HG03095 (cell line): ENCODE data around the gene TPD52L1.
"Not testable (repeated sequence)": the region's sequence is repeated elsewhere in the genome, so short reads cannot be mapped to it uniquely, and the experiment has no call there.

ENCODE experiments used
- ATAC-seq: cut with Tn5 transposase; IDR thresholded peaks from one replicate; pipeline ENCODE4 v1.9.1; 2021; ENCODE audit warnings: moderate library complexity; ENCODE audit not compliant: unreplicated experiment

The TPD52L1 gene, protein sequence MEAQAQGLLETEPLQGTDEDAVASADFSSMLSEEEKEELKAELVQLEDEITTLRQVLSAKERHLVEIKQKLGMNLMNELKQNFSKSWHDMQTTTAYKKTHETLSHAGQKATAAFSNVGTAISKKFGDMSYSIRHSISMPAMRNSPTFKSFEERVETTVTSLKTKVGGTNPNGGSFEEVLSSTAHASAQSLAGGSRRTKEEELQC

DNA sequence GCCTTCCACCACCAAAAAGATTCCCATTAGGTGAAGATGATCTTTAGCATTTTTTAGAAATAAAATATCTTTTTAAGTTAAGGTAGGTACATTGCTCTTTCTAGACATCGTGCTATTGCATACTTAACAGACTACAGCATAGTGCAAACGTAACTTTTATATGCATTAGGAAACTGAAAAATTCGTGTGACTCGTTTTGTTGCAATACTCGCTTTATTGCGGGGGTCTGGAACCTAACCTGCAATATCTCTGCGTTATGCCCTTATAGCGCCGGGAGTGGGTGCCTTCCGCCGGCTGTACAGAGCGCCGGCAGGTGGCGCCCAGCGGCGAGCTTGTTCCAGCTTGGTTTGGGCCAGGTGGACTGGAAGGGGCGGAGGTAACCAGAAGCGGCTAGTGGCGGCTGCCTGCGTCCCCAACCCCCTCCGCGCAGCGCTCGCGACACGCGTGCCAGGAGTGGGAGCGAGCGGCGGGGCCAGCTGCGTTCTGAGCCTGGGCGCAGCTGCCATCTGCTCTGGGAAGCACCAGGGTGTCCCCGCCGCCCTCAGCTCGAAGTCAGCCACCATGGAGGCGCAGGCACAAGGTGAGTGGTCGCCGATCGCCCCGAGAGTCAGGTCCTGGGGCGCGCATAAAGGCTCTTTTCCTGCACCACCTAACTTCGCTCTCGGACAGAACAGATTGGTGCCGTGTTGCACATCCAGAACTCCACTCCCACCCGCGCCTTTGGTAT is at the start of gene TPD52L1:
TPD52L1 (plus strand) TSS at position 383 of the 727 bp plus-strand sequence; CDS start at position 562, 179 bp downstream.
- ATAC-seq = peak; percentile 98

DNA sequence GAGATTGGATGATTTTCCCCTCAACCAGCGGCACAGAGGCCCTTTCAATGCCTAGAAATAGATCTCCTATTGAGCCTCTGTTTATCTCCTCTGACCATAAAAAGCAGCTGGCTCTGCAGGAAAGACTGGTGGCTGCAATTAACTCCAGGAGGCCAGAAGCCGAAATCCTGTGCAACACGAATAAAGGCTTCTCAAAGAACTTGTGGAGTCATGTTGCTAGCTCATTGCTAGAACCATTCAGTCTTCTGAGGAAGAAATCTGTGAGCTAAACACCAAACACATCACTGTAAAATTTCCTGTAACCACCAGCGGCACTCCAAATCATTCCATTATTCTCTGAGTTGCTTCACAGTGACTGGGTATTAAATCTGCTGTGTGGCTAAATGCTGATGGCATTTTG is 49.1 kb upstream of the TPD52L1 start:
- no peak for ATAC-seq

- no peak for ATAC-seq
Observed at GRCh38 chr6:125107048-125107447, 46.5 kb upstream of the TPD52L1 start.

DNA sequence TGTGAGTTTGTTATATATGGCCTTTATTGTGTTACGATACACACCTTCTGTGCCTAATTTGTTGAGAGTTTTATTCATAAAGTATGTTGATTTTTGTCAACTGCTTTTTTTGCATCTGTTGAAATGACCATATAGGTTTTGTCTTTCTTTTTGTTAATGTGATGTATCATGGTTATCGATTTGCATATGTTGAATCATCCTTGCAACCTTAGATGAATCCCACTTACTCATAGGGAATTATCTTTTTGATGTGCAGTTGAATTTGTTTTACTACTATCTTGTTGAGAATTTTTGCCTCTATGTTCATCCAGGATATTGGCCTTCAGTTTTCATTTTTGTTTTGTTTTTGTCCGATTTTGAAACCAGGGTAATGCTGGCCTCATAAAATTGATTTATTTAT is 45.7 kb upstream of the TPD52L1 start:
- no peak for ATAC-seq

DNA sequence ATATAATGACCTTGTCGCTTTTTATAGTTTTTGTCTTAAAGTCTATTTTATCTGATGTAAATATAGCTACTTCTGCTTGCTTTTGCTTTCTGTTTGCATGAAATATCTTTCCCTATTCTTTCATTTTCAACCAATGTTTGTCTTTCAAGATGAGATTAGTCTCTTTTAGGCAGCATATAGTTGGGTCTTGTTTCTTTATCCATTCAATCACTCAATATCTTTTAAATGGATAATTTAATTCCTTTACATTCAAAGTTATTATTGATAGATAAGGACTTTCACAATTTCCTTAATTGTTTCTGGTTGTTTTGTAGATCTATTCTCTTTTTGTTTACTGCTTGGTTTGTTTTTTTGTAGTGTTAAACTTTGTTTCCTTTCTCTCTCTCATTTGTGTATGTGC is 43.5 kb upstream of the TPD52L1 start:
- no peak for ATAC-seq

- ATAC-seq = no peak
Observed at GRCh38 chr6:125111219-125111983, 42.2 kb upstream of the TPD52L1 start.

GRCh38 chr6:125112934-125113333 is 40.6 kb upstream of the TPD52L1 start:
- no peak for ATAC-seq

GRCh38 chr6:125114248-125114858 is 39.2 kb upstream of the TPD52L1 start:
- no peak for ATAC-seq

GRCh38 chr6:125116170-125116569 is 37.4 kb upstream of the TPD52L1 start:
- no peak for ATAC-seq

- no peak for ATAC-seq
Observed at GRCh38 chr6:125116710-125117109, 36.9 kb upstream of the TPD52L1 start.

GRCh38 chr6:125117818-125118217 is 35.8 kb upstream of the TPD52L1 start:
- no peak for ATAC-seq

GRCh38 chr6:125120054-125120590 is 33.5 kb upstream of the TPD52L1 start:
- no peak for ATAC-seq

DNA sequence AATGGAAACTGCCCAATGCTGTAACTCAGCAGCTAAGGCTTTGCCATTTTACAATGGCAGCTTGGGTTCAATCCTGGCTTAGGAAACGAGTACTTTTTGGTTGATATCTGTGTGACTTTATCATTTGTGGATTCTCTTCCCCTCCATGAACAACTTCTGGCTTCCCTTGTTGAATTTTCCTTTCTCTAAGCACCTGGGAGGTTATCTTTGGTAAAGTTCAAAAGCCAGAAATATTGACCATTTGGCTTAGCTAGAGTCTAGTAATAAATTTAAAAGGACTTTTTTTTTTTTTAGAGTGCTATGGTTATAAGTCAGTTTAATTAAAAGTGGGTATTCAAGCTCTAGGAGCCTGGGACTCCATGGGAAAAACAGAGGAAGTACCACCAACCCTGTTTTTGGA is 31.7 kb upstream of the TPD52L1 start:
- ATAC-seq = no peak

DNA sequence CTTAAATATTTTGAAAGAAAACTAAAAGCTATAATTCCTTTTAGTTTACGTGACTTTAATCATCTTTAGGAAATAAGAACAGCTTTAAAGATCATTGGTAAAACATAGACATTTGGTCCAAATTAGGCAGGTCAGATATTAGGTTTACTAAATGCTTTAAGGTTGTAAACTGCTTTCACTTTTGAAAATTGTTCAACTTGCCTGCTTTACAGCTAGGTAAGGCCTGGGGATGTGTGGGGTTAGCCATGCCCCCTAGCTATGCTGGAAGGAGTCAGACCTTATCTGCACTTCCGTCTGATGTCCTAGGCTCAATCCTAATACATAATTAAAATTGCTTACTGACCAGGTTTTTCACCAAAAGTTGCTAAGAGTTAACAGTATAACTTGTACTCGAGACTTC is 30.5 kb upstream of the TPD52L1 start:
- no peak for ATAC-seq

DNA sequence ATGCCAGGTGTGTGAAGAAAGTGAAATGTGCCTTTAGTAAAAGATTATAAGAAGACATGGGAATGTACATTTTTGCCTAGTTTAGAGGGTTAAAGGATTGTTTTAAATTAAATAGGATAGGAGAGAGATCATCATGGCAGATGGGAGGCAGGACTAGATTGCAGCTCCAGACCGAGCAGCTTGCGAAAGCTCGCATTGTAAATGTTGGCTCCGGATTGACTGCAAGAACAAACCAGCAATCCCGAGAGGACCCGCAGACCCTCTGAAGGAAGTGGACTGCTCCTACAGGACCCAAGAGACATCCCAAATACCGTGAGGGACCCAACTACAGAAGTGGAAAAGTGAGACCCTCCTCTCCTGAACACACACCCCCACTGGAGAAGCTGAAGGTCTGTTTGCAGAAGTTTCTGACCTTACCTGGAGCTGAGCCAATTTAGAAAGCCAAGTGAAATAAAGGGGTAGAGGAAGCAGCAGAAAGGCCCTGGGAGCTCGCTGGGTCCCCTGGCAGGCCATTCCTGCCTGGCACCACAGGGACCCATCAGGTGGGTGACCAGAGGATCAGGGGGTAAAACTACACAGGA is 30.0 kb upstream of the TPD52L1 start:
- ATAC-seq = no peak

DNA sequence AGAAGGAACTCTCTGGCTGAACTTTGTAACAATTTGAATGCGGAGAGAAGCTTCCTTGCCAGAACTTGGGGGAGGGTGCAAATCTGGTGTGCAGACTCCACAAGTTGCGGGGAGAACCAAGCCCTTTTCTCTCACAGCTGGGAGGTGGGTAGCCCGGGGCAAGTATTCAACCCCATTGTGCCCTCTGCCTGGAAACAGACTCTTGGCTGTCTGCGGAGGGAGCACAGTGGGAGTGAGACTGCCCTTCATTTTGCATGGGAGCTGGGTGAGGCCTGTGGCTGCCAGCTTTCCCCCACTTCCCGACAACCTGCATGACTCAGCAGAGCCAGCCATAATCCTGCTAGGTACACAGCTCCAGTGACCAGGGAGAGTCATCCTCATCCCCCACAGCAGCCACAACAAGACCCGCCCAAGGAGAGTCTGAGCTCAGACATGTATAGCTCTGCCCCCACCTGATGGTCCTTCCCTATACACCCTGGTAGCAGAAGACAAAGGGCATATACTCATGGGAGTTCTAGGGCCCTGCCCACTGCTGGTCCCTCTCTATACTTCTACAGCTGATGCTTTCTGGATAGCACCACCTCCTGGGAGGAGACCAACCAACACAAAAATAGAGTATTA is 29.4 kb upstream of the TPD52L1 start:
- ATAC-seq = no peak

- ATAC-seq = not testable (repeated sequence)
Observed at GRCh38 chr6:125125856-125126255, 27.7 kb upstream of the TPD52L1 start.

DNA sequence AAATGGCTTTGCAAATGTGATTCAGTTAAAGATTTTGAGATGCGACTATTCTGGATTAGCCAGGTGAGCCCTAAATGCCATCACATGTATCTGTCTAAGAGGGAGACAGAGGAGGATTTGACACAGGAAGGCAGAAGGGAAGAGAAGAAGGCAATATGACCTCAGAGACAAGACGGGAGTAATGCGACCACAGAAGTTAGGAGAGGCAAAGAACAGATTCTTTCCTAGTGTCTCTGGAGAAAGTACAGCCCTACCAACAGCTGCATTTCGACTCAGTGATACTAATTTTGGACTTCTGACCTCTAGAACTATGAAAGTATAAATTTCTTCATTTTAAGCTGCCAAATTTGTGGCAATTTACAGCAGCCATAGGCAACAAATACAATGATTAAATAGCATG is 24.2 kb upstream of the TPD52L1 start:
- ATAC-seq = no peak

DNA sequence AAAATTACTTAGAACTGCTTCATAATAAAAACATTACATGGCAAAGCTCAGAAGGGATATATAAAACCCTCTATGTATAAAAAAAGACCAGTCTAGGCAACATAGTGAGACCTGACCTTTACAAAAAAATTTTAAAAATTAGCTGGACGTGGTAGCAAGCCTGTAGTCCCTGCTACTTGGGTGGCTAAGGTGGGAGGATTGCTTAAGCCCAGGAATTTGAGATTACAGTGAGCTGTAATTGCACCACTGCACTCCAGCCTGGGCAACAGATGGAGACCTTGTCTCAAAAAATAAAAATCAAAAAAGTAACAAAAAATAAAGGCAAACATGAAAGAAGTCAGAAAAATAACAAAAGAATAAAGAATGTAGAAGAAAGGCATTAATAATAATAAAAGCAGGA is 21.5 kb upstream of the TPD52L1 start:
- no peak for ATAC-seq

DNA sequence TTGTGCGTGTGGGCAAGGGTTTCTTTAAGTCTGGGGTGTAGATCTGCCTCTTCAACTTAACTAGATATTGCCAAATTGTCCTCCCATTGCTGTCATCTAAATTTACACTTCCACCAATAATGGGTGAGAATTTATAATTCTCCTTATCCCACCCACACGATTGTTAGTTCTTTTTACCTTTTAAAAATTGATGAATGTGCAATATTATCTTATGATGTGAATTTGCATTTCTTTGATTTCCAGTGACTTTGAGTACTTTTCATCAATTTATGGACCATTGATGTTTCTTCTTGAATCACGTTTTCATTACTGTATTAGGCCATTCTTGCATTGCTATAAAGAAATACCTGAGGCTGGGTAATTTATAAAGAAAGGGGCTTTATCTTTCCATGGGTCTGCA is 17.2 kb upstream of the TPD52L1 start:
- ATAC-seq = no peak
